NK-92 (cell line): ENCODE results near the gene CCDC144A.
"Not testable (repeated sequence)": the region's sequence is repeated elsewhere in the genome, so short reads cannot be mapped to it uniquely, and the experiment has no call there.

Source experiments
- DNase-seq: peaks from one replicate; lab custom pipeline; 2025; ENCODE audit not compliant: unreplicated experiment; lab: John Stamatoyannopoulos, UW

The CCDC144A gene, protein sequence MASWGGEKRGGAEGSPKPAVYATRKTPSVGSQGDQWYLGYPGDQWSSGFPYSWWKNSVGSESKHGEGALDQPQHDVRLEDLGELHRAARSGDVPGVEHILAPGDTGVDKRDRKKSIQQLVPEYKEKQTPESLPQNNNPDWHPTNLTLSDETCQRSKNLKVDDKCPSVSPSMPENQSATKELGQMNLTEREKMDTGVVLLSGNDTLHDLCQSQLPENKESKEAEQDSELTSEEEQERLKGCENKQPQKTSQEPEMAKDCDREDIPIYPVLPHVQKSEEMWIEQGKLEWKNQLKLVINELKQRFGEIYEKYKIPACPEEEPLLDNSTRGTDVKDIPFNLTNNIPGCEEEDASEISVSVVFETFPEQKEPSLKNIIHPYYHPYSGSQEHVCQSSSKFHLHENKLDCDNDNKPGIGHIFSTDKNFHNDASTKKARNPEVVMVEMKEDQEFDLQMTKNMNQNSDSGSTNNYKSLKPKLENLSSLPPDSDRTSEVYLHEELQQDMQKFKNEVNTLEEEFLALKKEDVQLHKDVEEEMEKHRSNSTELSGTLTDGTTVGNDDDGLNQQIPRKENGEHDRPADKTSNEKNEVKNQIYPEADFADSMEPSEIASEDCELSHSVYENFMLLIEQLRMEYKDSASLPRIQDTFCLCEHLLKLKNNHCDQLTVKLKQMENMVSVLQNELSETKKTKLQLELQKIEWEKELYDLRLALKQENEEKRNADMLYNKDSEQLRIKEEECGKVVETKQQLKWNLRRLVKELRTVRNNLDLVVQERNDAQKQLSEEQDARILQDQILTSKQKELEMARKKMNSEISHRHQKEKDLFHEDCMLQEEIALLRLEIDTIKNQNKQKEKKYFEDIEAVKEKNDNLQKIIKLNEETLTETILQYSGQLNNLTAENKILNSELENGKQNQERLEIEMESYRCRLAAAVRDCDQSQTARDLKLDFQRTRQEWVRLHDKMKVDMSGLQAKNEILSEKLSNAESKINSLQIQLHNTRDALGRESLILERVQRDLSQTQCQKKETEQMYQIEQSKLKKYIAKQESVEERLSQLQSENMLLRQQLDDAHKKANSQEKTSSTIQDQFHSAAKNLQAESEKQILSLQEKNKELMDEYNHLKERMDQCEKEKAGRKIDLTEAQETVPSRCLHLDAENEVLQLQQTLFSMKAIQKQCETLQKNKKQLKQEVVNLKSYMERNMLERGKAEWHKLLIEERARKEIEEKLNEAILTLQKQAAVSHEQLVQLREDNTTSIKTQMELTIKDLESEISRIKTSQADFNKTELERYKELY (N-terminal part only)

DNA sequence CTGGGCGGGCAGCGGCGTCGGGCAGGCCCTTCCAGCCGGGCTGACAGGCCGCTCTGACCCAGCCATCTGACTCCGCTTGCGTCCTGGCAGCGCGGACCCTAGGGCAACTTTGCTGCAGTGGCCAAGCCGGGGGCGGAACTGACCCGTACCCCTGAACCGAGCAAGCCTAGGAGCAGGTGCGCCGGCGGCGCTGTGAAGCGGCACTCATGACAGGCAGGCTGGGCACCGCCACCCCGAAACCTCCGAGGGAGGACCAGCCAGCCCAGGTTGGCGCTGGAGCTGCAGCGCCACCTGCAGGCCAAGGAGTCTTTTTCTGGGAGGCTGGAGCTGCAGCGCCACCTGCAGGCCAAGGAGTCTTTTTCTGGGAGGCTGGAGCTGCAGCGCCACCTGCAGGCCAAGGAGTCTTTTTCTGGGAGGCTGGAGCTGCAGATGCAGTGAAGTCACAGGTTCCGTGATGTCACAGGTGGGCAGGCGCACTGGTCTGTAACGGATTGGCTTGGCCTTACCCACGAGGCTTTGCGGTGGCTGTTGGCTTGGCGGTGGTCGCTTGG lies at the start of gene CCDC144A:
TSS of gene CCDC144A (plus strand) at position 511 of the 551 bp plus-strand sequence. CDS start 160 bp downstream, outside the sequence.
- DNase-seq, result not testable (repeated sequence)

DNA sequence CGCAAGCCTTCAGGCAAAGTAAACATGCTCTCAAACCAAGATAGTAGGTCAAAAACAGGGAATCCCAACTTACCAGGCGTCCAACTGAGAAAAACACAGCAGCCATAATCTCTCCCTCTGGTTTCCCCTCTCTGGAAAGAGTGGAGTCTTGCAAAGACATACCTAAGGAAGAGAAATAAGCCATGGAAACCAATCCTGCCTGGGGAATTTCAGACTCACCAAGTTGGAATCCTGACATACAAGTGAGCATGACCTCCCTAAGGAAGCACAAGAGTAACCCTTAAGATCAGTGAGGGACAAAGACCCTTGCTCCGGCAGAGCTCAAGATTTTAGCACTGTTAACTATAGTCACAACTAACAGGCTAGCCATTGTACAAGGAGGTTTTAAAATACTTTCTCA lies 40.5 kb upstream of the CCDC144A start:
- no peak for DNase-seq

DNA sequence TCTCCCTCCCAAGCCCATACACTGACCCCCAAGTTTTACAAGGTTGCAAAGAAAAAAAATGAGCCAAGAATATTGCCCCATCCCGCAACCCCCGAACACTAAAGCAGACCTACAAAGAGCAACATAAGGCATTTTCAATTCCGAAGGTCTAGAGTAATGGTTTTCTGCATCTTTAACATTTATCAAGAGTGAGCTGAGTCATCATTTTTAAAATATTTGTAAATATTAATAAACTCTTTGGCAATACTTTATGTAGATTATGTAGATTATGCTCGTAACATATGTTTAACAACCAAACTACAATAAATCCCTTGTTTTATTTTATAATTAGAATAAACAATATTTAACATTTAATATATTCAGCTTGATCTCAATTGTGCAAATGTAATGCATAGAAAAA lies 37.8 kb upstream of the CCDC144A start:
- no peak for DNase-seq

DNA sequence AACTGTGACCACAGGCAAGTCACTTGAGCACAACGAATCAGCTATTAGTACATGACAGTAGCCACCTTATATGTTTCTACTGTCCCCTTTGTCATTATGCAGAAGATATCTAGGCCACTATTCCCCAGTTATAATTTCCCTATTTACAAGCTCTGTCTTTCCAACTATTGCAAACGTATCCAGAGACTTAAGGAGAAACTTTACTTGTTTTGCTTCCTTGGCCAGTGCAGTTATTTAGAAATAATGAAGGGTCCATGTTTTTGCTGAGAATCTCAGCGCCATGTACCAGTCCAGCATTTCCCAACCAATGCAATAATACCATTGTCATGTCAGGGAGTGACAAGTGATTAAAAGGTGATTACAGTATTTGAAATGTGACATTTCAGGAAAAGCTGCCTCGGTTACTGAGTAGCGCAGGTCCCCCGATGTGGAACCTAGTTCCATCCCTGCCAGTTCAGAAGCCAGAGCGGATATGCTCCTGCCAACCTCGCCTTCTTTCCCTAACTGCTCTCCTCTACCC lies 37.1 kb upstream of the CCDC144A start:
- no peak for DNase-seq

DNA sequence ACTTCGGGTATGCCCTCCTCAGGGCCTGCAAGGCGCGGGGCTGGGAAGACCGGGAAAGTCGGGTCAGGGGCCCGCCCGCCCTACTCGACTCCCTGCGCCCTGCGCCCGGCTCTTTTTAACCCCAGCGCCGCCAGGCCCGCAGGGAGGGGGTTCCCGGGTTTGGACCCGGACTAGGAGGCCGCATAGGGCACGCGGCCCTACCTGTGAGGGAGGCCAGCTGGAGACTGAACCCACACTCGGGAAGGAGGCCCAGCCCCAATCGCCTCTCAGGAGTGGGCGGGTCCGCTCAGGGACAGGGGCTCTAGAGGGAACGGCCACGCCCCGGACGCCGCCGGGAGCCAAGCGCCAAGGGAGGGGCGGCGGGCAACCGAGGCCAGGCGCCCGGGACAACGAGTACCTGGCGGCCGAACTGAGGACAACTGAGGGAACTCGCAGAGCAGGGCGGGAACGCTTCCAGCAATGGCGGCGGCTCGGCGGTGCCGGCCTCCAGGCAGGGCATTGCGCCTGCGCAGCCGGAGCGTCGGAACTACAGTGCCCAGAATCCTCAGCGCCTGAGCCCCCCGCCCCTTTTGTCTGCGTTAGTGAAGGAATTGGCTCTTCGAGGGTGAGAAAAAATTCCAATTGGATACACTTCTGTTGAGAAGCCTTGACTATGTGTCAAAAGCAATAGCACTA lies 36.5 kb upstream of the CCDC144A start, which contains the start of gene ZNF624:
TSS of gene ZNF624 (minus strand) at position 484 of the 675 bp plus-strand sequence.
- no peak for DNase-seq

DNA sequence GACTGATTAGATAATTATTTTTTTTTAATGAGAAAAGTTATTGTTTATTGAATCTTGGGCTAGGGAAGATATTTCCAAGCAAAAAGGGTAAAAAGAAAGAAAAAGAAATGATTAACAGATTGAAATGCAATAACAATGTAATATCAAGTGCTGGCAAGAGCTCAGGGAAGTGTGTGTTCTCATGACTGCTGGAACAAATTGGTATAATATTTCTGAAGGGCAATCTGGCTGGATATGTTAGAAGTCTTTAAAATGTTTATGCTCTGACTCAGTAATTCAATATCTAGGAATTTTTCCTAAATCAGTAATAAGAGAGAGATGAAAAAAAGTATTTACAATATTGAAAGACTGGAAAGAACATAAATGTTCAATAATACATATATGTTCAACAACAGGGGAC lies 28.8 kb upstream of the CCDC144A start:
- no peak for DNase-seq

DNA sequence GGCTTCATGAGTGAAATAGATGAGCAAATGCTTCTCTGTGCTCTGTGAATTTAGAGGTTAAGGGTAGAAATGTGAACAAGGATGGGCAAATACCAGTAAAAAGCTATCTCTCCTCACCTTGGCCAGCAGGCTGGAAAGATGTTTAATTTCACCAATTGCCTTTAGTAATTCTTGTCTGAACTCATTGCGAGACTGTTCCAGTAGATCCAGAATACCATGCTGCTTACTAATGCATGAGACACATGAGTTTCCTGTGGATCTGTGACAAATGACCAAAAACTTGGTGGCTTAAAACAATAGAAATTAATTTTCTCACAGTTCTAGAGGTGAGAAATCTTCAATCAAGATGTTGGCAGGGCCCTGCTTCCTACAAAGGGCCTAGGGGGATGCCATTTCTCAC lies 27.1 kb upstream of the CCDC144A start:
- DNase-seq, result no peak

DNA sequence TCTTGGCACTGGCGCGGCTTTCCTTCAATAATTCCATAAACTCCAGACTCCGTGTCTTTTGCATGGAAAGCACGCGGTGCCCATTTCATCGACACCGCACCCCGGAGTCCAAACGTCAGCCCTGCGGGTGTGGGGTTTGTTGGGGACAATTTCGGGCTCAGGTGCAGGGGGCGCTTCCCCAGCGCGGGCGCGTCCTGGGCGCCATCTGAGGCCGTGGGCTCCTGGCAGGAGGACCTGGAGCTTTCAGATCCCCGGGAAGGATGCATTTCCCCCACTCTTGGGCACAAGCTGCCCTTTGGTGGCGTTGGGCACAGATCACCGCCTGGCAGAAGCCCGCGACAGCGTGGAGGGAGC lies 23.5 kb upstream of the CCDC144A start:
- not testable (repeated sequence) for DNase-seq

DNA sequence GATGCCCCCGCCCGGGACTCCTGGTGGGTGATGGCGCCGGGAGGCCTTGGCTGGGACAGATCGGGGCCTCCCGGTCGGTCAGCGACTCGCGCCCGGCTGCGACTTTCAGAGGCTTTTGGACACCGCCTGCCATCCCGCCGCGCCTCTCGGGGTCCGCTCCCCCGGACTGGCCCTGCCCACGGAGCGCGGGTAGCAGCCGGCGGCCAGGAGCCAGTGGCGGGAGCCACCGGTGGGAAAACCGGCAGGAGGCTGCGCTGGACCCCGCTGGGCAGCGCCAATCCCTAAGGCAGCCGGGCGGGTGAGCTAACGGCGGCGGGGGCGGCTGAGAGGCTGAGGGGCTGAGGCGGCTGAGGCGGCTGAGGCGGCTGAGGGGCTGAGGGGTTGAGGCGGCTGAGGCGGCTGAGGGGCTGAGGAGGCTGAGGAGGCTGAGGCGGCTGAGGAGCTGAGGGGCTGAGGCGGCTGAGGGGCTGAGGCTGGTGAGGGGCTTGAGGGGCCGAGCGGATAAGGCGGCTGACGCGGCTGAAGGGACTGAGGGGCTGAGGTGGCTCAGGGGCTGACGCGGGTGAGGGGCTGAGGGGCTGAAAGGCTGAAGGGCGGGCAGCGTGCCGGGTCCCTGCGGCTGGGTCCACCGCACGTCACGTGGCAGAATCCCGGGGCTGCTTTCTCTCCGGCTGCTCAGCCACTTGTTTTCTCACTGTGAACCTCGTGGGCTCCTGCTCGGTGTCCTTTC lies 23.0 kb upstream of the CCDC144A start:
- DNase-seq, result not testable (repeated sequence)

DNA sequence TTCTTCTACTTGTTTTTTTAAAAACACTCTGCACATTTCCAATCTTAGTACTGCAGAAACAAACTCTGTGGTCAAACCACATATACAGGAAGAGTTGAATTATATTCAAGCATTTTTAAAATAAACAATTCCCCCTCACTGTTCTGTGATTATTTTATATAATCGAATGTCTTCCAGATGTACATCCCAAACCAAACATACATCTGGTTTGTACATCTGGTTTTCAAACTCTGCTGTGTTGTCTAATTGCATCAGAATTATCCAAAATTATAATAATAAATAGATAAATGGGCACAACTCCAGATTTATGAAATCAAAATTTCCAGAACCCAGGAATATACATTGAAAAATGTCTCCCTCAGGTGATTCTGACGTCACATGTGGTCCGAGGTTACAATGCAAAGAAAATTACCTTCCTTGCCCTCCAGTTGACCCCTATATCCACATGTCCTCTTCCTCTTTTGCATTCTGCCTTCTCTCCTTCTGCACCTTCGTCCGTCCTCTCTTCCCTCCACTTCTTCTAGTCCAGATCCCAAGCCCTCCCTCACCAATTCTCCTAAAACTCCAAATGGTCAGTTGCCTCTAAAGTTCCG lies 13.3 kb upstream of the CCDC144A start:
- DNase-seq, result no peak

DNA sequence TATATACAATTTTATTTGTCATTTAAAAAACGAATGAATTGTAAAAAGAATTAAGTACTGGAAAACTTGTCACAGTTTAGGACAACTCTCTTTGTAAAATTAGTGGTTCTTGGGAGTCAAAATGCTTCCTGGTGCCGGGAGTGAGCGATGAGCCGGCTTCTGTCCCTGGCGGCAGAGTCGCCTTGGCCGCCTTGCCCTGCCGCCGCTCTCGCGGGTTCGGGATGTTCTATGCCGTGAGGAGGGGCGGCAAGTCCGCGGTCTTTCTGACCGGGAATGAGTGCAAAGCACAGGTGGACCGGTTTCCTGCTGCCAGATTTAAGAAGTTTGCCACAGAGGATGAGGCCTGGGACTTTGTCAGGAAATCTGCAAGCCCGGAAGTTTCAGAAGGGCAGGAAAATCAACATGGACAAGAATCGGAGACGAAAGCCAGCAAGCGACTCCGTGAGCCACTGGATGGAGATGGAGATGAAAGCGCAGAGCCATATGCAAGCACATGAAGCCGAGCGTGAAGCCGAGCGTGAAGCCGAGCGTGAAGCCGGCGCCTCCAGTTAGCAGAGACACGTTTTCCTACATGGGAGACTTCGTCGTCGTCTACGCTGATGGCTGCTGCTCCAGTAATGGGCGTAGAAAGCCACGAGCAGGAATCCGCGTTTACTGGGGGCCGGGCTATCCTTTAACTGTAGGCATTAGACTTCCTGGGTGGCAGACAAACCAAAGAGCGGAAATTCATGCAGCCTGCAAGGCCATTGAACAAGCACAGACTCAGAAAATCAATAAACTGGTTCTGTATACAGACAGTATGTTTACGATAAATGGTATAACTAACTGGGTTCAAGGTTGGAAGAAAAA lies 6.5 kb upstream of the CCDC144A start:
- not testable (repeated sequence) for DNase-seq

DNA sequence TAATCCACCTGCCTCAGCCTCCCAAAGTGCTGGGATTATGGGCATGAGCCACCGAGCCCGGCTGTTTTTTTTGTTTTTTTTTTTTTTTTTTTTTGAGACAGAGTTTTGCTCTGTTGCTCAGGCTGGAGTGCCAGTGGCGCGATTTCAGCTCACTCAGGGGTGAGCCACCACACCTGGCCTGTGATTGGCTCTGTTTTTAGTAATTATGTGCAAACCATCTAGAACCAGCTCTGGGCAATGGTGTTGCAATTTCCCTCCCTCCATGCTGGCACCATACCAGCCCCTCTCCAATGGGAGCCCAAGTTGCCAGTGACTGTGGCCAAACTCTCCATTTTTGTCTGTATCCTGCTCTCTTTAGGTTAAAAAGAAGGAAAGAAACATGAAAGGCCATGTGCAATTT lies 4.0 kb upstream of the CCDC144A start:
- not testable (repeated sequence) for DNase-seq

DNA sequence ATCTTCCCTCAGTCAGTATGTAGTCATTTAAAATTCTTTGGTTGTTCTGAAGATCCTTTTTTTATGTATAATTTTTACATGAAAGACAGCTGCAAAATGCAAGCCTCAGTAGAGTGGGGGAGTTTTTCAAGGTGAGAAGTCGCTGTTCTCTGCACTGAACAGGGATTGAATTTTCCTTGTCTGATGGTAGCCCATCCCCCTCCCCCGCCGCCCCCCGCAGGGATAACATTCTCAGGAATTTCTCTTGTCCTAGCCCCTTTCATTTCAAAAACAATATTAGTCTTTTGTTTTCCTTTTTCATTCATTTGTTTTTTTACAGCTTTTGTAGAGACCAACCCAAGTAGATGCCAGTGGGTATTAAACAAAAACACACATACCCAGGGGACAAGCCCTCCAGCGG lies 2.9 kb upstream of the CCDC144A start:
- DNase-seq, result not testable (repeated sequence)

DNA sequence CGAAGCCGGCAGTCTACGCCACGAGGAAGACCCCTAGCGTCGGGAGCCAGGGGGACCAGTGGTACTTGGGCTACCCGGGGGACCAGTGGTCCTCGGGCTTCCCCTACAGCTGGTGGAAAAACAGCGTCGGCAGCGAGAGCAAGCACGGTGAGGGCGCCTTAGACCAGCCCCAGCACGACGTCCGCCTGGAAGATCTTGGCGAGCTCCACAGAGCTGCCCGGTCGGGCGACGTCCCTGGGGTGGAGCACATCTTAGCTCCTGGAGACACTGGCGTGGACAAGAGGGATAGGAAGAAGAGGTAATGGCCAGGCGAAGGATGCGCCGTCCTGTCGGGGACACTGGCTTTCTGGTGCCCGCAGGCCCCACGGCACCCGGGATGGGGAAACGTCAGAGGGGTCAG lies 406 bp downstream of the CCDC144A start:
- not testable (repeated sequence) for DNase-seq

DNA sequence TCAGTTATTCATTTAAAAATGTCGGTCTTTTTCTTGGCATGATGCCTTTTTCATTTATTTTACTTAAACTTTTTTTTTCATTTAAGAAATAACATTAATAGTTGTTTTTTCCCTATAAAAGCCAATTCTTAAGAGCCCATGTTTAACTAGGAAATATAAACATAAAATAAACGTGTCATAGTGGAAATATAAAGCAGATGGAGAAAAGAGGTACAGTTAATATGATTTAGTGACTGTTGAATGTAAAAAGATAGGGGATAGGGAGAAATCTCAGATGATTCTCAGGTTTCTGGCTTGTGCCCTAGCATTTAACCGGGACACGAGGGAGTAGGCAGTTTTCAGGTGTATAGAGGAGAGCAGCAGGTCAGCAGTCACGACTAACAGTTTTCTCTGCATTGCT lies 7.6 kb downstream of the CCDC144A start:
- not testable (repeated sequence) for DNase-seq

DNA sequence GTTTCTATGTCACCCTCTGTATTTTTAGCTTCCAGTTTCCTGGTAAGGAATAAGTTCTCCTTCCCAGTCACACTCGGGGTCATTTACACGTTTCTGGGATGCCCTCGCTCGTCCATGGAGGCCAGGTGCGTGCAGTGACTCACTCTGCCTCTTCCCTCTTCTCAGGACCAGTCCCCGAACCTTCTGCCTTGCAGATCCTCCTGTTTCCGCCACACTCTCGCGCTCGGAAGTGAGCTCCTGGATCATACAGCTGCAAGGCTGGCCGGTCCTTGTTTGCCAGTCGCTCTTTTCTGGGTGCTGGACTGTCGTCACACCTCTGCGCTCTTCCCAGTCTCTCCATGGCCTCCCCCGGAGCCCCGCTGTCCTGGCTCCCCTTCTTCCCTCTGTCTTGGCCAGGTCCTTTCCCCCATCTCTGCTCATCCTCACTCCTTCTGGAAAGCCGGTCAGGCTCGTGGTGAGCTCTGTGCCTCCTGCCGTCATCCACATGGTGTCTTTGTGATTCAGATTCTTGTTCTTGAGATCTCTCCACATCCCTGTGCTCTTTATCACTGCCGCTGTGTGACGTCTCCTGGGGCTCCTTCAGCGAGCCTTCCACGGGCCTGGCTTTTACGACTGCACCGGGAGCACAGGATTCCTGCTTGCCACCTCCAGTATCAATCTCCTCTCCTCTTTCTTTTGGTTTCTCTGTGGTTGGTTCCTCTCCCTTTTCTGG lies 55.6 kb downstream of the CCDC144A start:
- not testable (repeated sequence) for DNase-seq

DNA sequence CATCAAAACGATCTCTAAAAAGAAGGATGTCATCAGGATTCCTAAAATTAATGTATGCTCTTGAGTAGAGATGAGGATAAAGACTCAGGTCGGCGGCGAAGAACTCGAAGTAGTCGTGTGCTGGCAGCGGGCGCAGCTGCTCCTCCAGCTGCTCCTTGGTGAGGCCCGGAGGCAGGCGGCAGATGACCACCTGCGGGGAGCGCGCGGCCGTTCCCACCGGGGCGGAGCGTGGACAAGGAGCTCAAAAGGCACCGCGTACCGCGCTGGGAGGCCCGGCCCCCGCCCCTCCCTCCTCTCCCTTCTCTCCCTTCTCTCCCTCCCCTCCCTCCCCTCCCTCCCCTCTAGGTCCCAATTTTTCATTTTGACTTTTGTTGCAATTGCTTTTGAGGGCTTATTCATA lies 56.5 kb downstream of the CCDC144A start:
- DNase-seq, result not testable (repeated sequence)
